Type B pancreatic cell (in vitro differentiated cells): Measurements from ENCODE around the gene HHATL. TPM values are rescaled to one million over a fixed set of nuclear protein-coding genes. Genes with fewer than 3 reads are reported as not detected.

Experiments used
- DNase-seq: peaks from one replicate; pipeline ENCODE4 v3.0.0; 2021; ENCODE audit warnings: mixed read lengths; ENCODE audit not compliant: unreplicated experiment; ENCODE audit errors: extremely low spot score
- H3K27ac Mint-ChIP-seq: 2 replicates; pipeline ENCODE4 v1.8.0; 2021; ENCODE audit warnings: mild to moderate bottlenecking, mixed read lengths
- H3K27me3 Mint-ChIP-seq: 2 replicates; pipeline ENCODE4 v1.8.0; 2021; ENCODE audit warnings: mixed read lengths
- H3K36me3 Mint-ChIP-seq: 2 replicates; pipeline ENCODE4 v1.8.0; 2021; ENCODE audit warnings: mixed read lengths
- H3K4me1 Mint-ChIP-seq: one replicate; pipeline ENCODE4 v1.8.0; 2021; ENCODE audit warnings: mixed read lengths; ENCODE audit not compliant: unreplicated experiment
- H3K4me3 Mint-ChIP-seq: 2 replicates; pipeline ENCODE4 v1.8.0; 2021; ENCODE audit warnings: mild to moderate bottlenecking, mixed read lengths
- H3K9me3 Mint-ChIP-seq: 2 replicates; pipeline ENCODE4 v1.8.0; 2021; ENCODE audit warnings: mixed read lengths
- CTCF ChIP-seq: fragments of 200-600 bp; sonication (generic); conservative IDR thresholded peaks from 2 replicates; pipeline ENCODE4 v1.5.0; 2021; ENCODE audit warnings: antibody characterized with exemption, mild to moderate bottlenecking
- total RNA-seq: library from RNA; stranded (reverse); gene quantifications from 2 replicates; pipeline ENCODE4 v1.2.1, GENCODE V29; 2021; ENCODE audit warnings: low replicate concordance

Gene HHATL
- total RNA-seq, 1 donor from 2014 or later: not detected

GRCh38 chr3:42667096-42667522, 35.5 kb downstream of the HHATL start:
- Mint-ChIP-seq H3K9me3 (peaks cover 4% of the 10 kb centered on the region), H3K4me1 (no peaks in the 10 kb centered on the region), H3K4me3 (no peak overlapping the region), H3K27me3 (no peaks in the 10 kb centered on the region), H3K36me3 (no peaks in the 10 kb centered on the region), H3K27ac (peak overlapping the region; percentile 48)
- no peak for DNase-seq
- TF ChIP-seq CTCF: no peak

GRCh38 chr3:42666577-42666998, 36.0 kb downstream of the HHATL start:
- Mint-ChIP-seq H3K27ac (no peak overlapping the region), H3K36me3 (no peaks in the 10 kb centered on the region), H3K9me3 (peaks cover 4% of the 10 kb centered on the region), H3K4me1 (no peaks in the 10 kb centered on the region), H3K27me3 (no peaks in the 10 kb centered on the region), H3K4me3 (no peak overlapping the region)
- DNase-seq: no peak
- no peak for TF ChIP-seq CTCF

- H3K4me1 Mint-ChIP-seq: no peaks in the 10 kb centered on the region
- no peak overlapping the region for H3K27ac Mint-ChIP-seq
- no peak overlapping the region for H3K4me3 Mint-ChIP-seq
- no peak for TF ChIP-seq CTCF
- H3K9me3 Mint-ChIP-seq: peaks cover 4% of the 10 kb centered on the region
- H3K27me3 Mint-ChIP-seq: no peaks in the 10 kb centered on the region
- no peak for DNase-seq
- no peaks in the 10 kb centered on the region for H3K36me3 Mint-ChIP-seq
These were observed 36.6 kb downstream of the HHATL start for GRCh38 chr3:42666022-42666421.

- Mint-ChIP-seq H3K4me3 (no peak overlapping the region), H3K4me1 (no peaks in the 10 kb centered on the region), H3K9me3 (peaks cover 1% of the 10 kb centered on the region), H3K27me3 (no peaks in the 10 kb centered on the region), H3K27ac (no peak overlapping the region), H3K36me3 (no peaks in the 10 kb centered on the region)
- TF ChIP-seq CTCF: no peak
- DNase-seq: no peak
These were observed 37.3 kb downstream of the HHATL start for GRCh38 chr3:42665050-42665878.

- Mint-ChIP-seq H3K9me3 (no peaks in the 10 kb centered on the region), H3K27me3 (no peaks in the 10 kb centered on the region), H3K27ac (no peak overlapping the region), H3K4me1 (no peaks in the 10 kb centered on the region), H3K4me3 (no peak overlapping the region), H3K36me3 (peaks cover 5% of the 10 kb centered on the region)
- DNase-seq: no peak
- TF ChIP-seq CTCF: no peak
These were observed 38.2 kb downstream of the HHATL start for GRCh38 chr3:42664438-42664803.
